Endodermal cell (in vitro differentiated cells): ENCODE data around the gene PTPRN2. TPM values are rescaled to one million over a fixed set of nuclear protein-coding genes. Genes with fewer than 3 reads are reported as not detected.

Experiments used
- DNase-seq: peaks from one replicate; pipeline ENCODE4 v3.0.0-alpha.2; 2017
- H3K27ac ChIP-seq: 2 replicates; pipeline ENCODE4 v1.5.1; 2013; ENCODE audit warnings: mild to moderate bottlenecking, low read depth, low read length, moderate library complexity
- H3K27me3 ChIP-seq: 2 replicates; pipeline ENCODE4 v1.6.1; 2013; ENCODE audit warnings: mild to moderate bottlenecking, low read length, moderate library complexity; ENCODE audit not compliant: insufficient read depth, control insufficient read depth, poor library complexity, severe bottlenecking
- H3K36me3 ChIP-seq: 2 replicates; pipeline ENCODE4 v1.7.0; 2013; ENCODE audit warnings: mild to moderate bottlenecking, low read length, moderate library complexity; ENCODE audit not compliant: control insufficient read depth, insufficient read depth
- H3K4me1 ChIP-seq: one replicate; pipeline ENCODE4 v1.7.0; 2013; ENCODE audit warnings: low read length; ENCODE audit not compliant: control insufficient read depth, insufficient read depth
- H3K4me3 ChIP-seq: 2 replicates; pipeline ENCODE4 v1.5.1; 2013; ENCODE audit warnings: mild to moderate bottlenecking, low read length, moderate library complexity
- H3K9ac ChIP-seq: 2 replicates; pipeline ENCODE4 v1.6.1; 2013; ENCODE audit warnings: mild to moderate bottlenecking, low read length, moderate library complexity; ENCODE audit not compliant: poor library complexity, severe bottlenecking; ENCODE audit errors: extremely low read depth
- H3K9me3 ChIP-seq: 2 replicates; pipeline ENCODE4 v1.6.1; 2013; ENCODE audit warnings: mild to moderate bottlenecking, low read length, moderate library complexity; ENCODE audit not compliant: control insufficient read depth
- H3K27ac Mint-ChIP-seq: 2 replicates; pipeline ENCODE4 v1.8.0; 2020; ENCODE audit warnings: mixed read lengths
- H3K27me3 Mint-ChIP-seq: 2 replicates; pipeline ENCODE4 v1.8.0; 2021; ENCODE audit warnings: mild to moderate bottlenecking, mixed read lengths; ENCODE audit not compliant: insufficient read depth
- H3K36me3 Mint-ChIP-seq: 2 replicates; pipeline ENCODE4 v1.8.0; 2020; ENCODE audit warnings: low read depth, mixed read lengths
- H3K4me1 Mint-ChIP-seq: 2 replicates; pipeline ENCODE4 v1.8.0; 2020; ENCODE audit warnings: mixed read lengths
- H3K4me3 Mint-ChIP-seq: 2 replicates; pipeline ENCODE4 v1.8.0; 2020; ENCODE audit warnings: mild to moderate bottlenecking, moderate library complexity, mixed read lengths
- H3K9me3 Mint-ChIP-seq: 2 replicates; pipeline ENCODE4 v1.8.0; 2020; ENCODE audit warnings: mild to moderate bottlenecking, mixed read lengths
- WGBS, 2 experiments: methylation state at CpG; one replicate each; pipeline versions ENCODE4 v1.1.5 to v1.1.7; 2013; ENCODE audit warnings: missing lambda C conversion rate in 2 of 2, mixed read lengths in 1 of 2; ENCODE audit not compliant: insufficient coverage in 1 of 2, insufficient read length in 1 of 2; 5-methylcytosine and 5-hydroxymethylcytosine counted together
- total RNA-seq, 2 donors: library from RNA; stranded (reverse); fragmentation: NEBNext Ultra II Directional in 1 of 2; extraction: Animal tissue kit (Norgen Biotek cat#: 25700) in 1 of 2; gene quantifications; 2 replicates in 1 of 2; 3 replicates in 1 of 2; pipeline ENCODE4 v1.2.1, GENCODE V29; 2021
- TF ChIP-seq, protein P1 (sequence below): fragments of 200-600 bp; sonication (generic); conservative IDR thresholded peaks from 2 replicates; pipeline ENCODE4 v1.5.0; 2021; ENCODE audit warnings: antibody characterized with exemption, mild to moderate bottlenecking

The PTPRN2 gene
- total RNA-seq, 2 donors from 2014 or later, result 0.69 to 1.2 TPM

DNA sequence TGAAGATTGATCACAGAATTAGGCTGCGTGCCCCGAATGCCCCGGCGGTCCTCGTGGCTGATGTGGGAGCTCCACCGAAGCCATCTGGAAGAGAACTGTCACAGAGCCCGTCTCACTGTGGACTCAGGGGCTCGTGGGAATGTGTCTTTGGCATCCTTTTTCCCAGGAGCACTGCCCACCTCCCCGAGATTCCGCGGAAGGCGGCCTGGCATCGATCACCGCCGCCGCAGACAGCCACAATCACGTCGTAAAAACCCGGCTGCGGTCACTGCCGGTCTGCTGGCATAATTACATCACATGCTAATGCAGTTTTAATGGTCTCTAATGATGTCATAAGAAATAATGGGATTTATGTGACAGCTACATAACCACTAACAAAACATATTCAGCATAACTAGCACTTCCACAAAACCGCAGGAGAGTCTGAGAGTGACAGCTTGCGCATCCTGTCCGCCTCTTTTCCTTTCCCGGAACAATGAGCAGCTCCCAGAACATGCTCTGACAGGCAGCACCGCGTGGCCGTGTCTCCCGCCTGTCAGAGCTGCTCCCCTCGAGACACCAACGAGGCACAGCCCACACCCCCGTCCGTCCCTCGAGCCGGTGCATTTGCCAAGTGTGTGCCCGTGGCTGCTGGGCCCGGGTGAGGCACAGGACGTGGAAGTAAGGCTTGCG is 490.0 kb downstream of the PTPRN2 start:
- Mint-ChIP-seq H3K4me1 (no peaks in the 10 kb centered on the region), H3K4me3 (no peak overlapping the region), H3K36me3 (no peaks in the 10 kb centered on the region), H3K9me3 (peaks cover 9% of the 10 kb centered on the region), H3K27ac (no peak overlapping the region), H3K27me3 (no peaks in the 10 kb centered on the region)
- Histone ChIP-seq H3K27me3 (no peaks in the 10 kb centered on the region), H3K9ac (no peak overlapping the region), H3K4me3 (no peak overlapping the region), H3K36me3 (no peaks in the 10 kb centered on the region), H3K4me1 (no peaks in the 10 kb centered on the region), H3K27ac (no peak overlapping the region), H3K9me3 (peaks cover 70% of the 10 kb centered on the region)
- TF ChIP-seq, protein P1, sequence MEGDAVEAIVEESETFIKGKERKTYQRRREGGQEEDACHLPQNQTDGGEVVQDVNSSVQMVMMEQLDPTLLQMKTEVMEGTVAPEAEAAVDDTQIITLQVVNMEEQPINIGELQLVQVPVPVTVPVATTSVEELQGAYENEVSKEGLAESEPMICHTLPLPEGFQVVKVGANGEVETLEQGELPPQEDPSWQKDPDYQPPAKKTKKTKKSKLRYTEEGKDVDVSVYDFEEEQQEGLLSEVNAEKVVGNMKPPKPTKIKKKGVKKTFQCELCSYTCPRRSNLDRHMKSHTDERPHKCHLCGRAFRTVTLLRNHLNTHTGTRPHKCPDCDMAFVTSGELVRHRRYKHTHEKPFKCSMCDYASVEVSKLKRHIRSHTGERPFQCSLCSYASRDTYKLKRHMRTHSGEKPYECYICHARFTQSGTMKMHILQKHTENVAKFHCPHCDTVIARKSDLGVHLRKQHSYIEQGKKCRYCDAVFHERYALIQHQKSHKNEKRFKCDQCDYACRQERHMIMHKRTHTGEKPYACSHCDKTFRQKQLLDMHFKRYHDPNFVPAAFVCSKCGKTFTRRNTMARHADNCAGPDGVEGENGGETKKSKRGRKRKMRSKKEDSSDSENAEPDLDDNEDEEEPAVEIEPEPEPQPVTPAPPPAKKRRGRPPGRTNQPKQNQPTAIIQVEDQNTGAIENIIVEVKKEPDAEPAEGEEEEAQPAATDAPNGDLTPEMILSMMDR, result no peak
- 82 to 88% methylated on average over 22 to 39 of the region's 39 CpGs for WGBS, 2 experiments
- DNase-seq, result peak; percentile 37

DNA sequence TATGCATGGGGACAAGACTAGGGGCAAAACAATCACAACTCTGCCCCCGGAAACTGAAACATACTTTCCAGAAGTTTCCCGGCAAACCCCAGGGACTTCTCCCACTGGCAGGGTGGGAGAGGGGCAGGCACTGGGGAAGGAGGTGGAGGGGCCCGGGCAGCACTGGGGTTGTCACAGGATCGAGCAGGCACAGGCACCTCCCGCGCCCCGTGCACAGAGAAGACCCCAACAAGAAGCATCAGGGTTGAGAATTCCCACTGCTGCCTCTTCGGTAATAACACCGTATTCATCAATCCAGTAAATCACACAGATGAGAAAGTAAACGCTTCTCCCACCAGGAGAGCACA is 490.5 kb downstream of the PTPRN2 start:
- H3K27ac Mint-ChIP-seq, result no peak overlapping the region
- Histone ChIP-seq H3K27ac (no peak overlapping the region), H3K9me3 (peaks cover 69% of the 10 kb centered on the region), H3K36me3 (no peaks in the 10 kb centered on the region), H3K27me3 (no peaks in the 10 kb centered on the region), H3K4me1 (no peaks in the 10 kb centered on the region), H3K9ac (no peak overlapping the region), H3K4me3 (no peak overlapping the region)
- H3K4me1 Mint-ChIP-seq, result no peaks in the 10 kb centered on the region
- 77 to 84% methylated on average over 6 to 10 of the region's 10 CpGs for WGBS, 2 experiments
- H3K4me3 Mint-ChIP-seq, result no peak overlapping the region
- H3K36me3 Mint-ChIP-seq, result no peaks in the 10 kb centered on the region
- peaks cover 9% of the 10 kb centered on the region for H3K9me3 Mint-ChIP-seq
- H3K27me3 Mint-ChIP-seq, result no peaks in the 10 kb centered on the region
- DNase-seq, result no peak
- TF ChIP-seq, protein P1, result no peak

DNA sequence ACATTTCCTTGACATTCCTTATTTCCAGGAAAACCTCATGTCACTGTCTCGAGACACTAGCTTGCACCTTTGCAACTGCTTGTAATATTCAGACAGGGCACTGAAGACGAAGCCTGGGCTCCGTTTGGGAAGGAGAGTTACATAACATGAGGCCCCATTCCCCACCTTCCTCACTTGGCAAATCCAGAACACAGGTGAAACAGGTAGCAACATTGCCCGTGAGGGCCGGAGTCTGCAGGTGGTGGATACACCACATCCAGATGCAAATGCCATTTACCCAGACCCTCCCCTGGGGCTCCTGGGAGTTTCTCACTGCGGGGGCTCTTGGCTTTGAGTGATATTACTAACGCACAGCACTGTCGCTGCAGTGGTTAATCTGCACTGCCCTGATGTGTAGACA is 491.0 kb downstream of the PTPRN2 start:
- DNase-seq, result peak; percentile 43
- no peaks in the 10 kb centered on the region for H3K27me3 Mint-ChIP-seq
- 76 to 84% methylated on average over 5 to 8 of the region's 8 CpGs for WGBS, 2 experiments
- H3K36me3 Mint-ChIP-seq, result no peaks in the 10 kb centered on the region
- H3K4me1 Mint-ChIP-seq, result no peaks in the 10 kb centered on the region
- H3K9me3 ChIP-seq, result peaks cover 64% of the 10 kb centered on the region
- H3K27ac Mint-ChIP-seq, result no peak overlapping the region
- no peak overlapping the region for H3K4me3 Mint-ChIP-seq
- no peaks in the 10 kb centered on the region for H3K4me1 ChIP-seq
- no peak overlapping the region for H3K4me3 ChIP-seq
- H3K36me3 ChIP-seq, result no peaks in the 10 kb centered on the region
- TF ChIP-seq, protein P1, result no peak
- H3K9ac ChIP-seq, result no peak overlapping the region
- peaks cover 9% of the 10 kb centered on the region for H3K9me3 Mint-ChIP-seq
- no peaks in the 10 kb centered on the region for H3K27me3 ChIP-seq
- no peak overlapping the region for H3K27ac ChIP-seq
